ENCODE results near the gene DAB1. TPM values are rescaled to one million over a fixed set of nuclear protein-coding genes. Genes with fewer than 3 reads are reported as not detected.

DAB1 gene
- total RNA-seq, 1 donor from 2014 or later, result 3.1 TPM

DNA sequence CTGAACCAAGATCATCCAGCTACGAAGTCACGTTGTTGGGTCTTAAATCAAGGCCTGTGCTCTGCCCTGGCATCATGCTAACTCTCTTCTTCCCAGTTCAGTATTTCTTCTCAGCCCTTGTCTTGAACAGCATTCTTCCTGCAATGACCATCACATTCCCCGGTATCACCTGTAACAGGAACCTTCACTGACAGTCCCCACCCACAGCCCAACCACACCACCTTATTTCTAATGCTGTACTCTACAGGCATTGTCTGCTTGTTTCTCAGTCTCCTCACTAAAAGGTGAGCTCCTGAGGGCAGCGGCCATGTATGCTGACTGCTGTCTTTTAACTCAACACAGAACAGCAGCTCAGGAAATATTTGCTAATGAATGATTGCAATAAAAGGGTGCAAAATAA, 54.0 kb downstream of the DAB1 start:
- Mint-ChIP-seq H3K27ac (ENCODE audit: unreplicated experiment) (no peak overlapping the region), H3K27me3 (ENCODE audit: unreplicated experiment) (peaks cover 7% of the 10 kb centered on the region), H3K9me3 (ENCODE audit: unreplicated experiment) (no peaks in the 10 kb centered on the region), H3K36me3 (ENCODE audit: unreplicated experiment) (peaks cover 6% of the 10 kb centered on the region), H3K4me3 (ENCODE audit: unreplicated experiment) (no peak overlapping the region), H3K4me1 (ENCODE audit: low read depth, unreplicated experiment) (peaks cover 5% of the 10 kb centered on the region)
- DNase-seq, result no peak
- TF ChIP-seq, protein P1, sequence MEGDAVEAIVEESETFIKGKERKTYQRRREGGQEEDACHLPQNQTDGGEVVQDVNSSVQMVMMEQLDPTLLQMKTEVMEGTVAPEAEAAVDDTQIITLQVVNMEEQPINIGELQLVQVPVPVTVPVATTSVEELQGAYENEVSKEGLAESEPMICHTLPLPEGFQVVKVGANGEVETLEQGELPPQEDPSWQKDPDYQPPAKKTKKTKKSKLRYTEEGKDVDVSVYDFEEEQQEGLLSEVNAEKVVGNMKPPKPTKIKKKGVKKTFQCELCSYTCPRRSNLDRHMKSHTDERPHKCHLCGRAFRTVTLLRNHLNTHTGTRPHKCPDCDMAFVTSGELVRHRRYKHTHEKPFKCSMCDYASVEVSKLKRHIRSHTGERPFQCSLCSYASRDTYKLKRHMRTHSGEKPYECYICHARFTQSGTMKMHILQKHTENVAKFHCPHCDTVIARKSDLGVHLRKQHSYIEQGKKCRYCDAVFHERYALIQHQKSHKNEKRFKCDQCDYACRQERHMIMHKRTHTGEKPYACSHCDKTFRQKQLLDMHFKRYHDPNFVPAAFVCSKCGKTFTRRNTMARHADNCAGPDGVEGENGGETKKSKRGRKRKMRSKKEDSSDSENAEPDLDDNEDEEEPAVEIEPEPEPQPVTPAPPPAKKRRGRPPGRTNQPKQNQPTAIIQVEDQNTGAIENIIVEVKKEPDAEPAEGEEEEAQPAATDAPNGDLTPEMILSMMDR (IDR thresholded peaks at IDR 0.05; ENCODE audit: partially characterized antibody, unreplicated experiment), result no peak

DNA sequence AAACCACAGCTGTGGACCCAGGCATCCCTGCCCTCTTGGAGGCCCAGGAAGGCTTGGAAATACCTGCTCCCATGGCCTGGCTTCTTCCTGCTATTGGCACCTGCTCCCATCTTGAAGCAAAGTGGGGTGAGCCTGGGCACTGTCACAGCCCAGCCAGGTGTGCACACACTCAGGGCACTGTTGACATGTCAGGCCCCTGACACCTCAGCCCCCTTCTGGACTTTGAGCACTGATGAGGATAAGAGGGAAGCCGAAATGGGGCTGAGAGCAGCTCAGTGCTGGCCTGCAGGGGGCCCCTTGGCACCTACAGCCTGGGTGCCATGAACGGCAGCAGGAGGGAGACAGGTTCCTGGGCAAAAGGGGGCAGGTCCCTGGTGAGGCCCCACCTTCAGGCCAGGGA, 55.9 kb downstream of the DAB1 start:
- Mint-ChIP-seq H3K9me3 (ENCODE audit: unreplicated experiment) (no peaks in the 10 kb centered on the region), H3K27me3 (ENCODE audit: unreplicated experiment) (peaks cover 7% of the 10 kb centered on the region), H3K4me3 (ENCODE audit: unreplicated experiment) (no peak overlapping the region), H3K4me1 (ENCODE audit: low read depth, unreplicated experiment) (peaks cover 12% of the 10 kb centered on the region), H3K36me3 (ENCODE audit: unreplicated experiment) (peaks cover 6% of the 10 kb centered on the region), H3K27ac (ENCODE audit: unreplicated experiment) (no peak overlapping the region)
- TF ChIP-seq, protein P1 (IDR thresholded peaks at IDR 0.05; ENCODE audit: partially characterized antibody, unreplicated experiment), result no peak
- no peak for DNase-seq

DNA sequence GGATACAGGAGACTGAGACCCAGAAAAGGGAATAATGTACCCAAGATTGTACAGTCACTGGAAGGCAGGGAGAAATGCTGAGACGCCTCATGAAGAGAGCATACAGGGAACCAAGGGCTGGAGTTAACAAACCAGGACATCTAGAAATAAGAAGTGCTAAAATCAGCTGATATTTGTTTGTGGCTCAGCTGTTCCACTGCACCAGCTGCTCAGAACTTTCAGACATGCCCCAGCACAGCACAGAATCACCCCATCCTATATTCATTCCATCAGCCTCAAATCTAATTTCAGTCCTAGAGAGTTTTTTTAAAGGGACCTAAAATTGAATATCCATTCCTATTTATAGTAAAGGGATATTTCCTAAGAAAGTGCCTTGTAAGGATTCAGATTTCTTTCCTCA, 60.2 kb downstream of the DAB1 start:
- no peak for DNase-seq
- Mint-ChIP-seq H3K9me3 (ENCODE audit: unreplicated experiment) (no peaks in the 10 kb centered on the region), H3K27ac (ENCODE audit: unreplicated experiment) (no peak overlapping the region), H3K36me3 (ENCODE audit: unreplicated experiment) (peaks cover 2% of the 10 kb centered on the region), H3K4me3 (ENCODE audit: unreplicated experiment) (no peak overlapping the region), H3K4me1 (ENCODE audit: low read depth, unreplicated experiment) (peaks cover 26% of the 10 kb centered on the region), H3K27me3 (ENCODE audit: unreplicated experiment) (peaks cover 4% of the 10 kb centered on the region)
- TF ChIP-seq, protein P1 (IDR thresholded peaks at IDR 0.05; ENCODE audit: partially characterized antibody, unreplicated experiment), result no peak

DNA sequence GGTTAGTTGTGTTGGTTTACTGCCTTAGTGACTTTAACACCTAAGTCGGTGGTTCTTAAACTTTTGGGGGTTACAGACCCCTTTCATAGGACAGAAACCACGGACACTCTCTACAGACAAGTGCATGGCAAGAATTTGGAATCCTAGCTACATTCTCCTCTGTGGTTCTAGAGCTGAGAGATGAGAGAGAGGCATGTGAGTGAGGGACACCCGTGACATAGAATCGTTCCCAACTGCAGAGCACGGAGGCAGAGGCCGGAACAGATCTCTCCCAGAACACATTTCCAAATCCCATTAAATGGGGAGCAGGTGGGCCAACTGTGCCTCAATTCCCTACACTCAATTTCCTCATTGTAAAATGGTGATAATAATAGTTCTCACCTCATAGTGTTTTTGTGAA, 60.7 kb downstream of the DAB1 start:
- H3K9me3 Mint-ChIP-seq (ENCODE audit: unreplicated experiment), result peaks cover 4% of the 10 kb centered on the region
- H3K36me3 Mint-ChIP-seq (ENCODE audit: unreplicated experiment), result no peaks in the 10 kb centered on the region
- TF ChIP-seq, protein P1 (IDR thresholded peaks at IDR 0.05; ENCODE audit: partially characterized antibody, unreplicated experiment), result no peak
- DNase-seq, result no peak
- H3K27me3 Mint-ChIP-seq (ENCODE audit: unreplicated experiment), result peaks cover 4% of the 10 kb centered on the region
- H3K4me3 Mint-ChIP-seq (ENCODE audit: unreplicated experiment), result no peak overlapping the region
- peaks cover 26% of the 10 kb centered on the region for H3K4me1 Mint-ChIP-seq (ENCODE audit: low read depth, unreplicated experiment)
- no peak overlapping the region for H3K27ac Mint-ChIP-seq (ENCODE audit: unreplicated experiment)

DNA sequence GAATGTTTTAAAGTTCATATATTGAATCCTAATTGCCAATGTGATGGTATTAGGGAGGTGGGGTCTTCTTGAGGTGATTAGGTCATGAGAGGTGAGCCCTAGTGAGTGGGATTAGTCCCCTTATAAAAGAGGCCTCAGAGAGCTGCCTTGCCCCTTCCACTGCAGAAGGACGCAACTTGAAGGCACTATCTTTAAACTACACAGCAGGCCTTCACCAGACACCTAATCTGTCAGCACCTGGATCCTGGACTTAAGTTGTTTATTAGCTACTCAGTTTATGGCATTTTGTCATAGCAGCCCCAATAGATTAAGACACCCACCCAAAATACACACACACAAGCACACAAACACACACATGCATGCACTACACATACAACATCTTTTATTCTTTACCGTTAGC, 61.4 kb downstream of the DAB1 start:
- H3K27ac Mint-ChIP-seq (ENCODE audit: unreplicated experiment), result no peak overlapping the region
- TF ChIP-seq, protein P1 (IDR thresholded peaks at IDR 0.05; ENCODE audit: partially characterized antibody, unreplicated experiment), result no peak

More for the DNA sequence above, 61.4 kb downstream of the DAB1 start:
- DNase-seq, result no peak
- H3K4me3 Mint-ChIP-seq (ENCODE audit: unreplicated experiment), result no peak overlapping the region
- peaks cover 5% of the 10 kb centered on the region for H3K27me3 Mint-ChIP-seq (ENCODE audit: unreplicated experiment)
- peaks cover 26% of the 10 kb centered on the region for H3K4me1 Mint-ChIP-seq (ENCODE audit: low read depth, unreplicated experiment)
- peaks cover 4% of the 10 kb centered on the region for H3K9me3 Mint-ChIP-seq (ENCODE audit: unreplicated experiment)
- no peaks in the 10 kb centered on the region for H3K36me3 Mint-ChIP-seq (ENCODE audit: unreplicated experiment)

All from glutamatergic neuron (in vitro differentiated cells).